Subcutaneous adipose tissue (tissue), 4 donors: Measurements from ENCODE around the gene CACNA1B. TPM values are rescaled to one million over a fixed set of nuclear protein-coding genes. Genes with fewer than 3 reads are reported as not detected.

Source experiments
- CTCF ChIP-seq: fragments of 450-650 bp; IDR thresholded peaks from one replicate; pipeline ENCODE4 v1.5.1; 2016; ENCODE audit warnings: low read depth, mild to moderate bottlenecking, control low read depth, antibody characterized with exemption, moderate library complexity
- total RNA-seq, 4 donors: library from RNA; depleted of rRNA; stranded (reverse); fragments of >200 nt; gene quantifications; one replicate each; pipeline ENCODE4 v1.1.0, GENCODE V29; 2016

CACNA1B gene
- total RNA-seq, 4 donors from 2014 or later = not detected

- TF ChIP-seq CTCF = no peak
These were observed 39.0 kb downstream of the CACNA1B start for GRCh38 chr9:137916540-137916939.

GRCh38 chr9:137917116-137917515, 39.5 kb downstream of the CACNA1B start:
- no peak for TF ChIP-seq CTCF

- no peak for TF ChIP-seq CTCF
These were observed 40.2 kb downstream of the CACNA1B start for GRCh38 chr9:137917795-137918194.

- no peak for TF ChIP-seq CTCF
These were observed 40.9 kb downstream of the CACNA1B start for GRCh38 chr9:137918331-137919094.

GRCh38 chr9:137919095-137919465, 41.5 kb downstream of the CACNA1B start:
- no peak for TF ChIP-seq CTCF

GRCh38 chr9:137919649-137920141, 42.1 kb downstream of the CACNA1B start:
- TF ChIP-seq CTCF = no peak

- TF ChIP-seq CTCF = no peak
These were observed 43.2 kb downstream of the CACNA1B start for GRCh38 chr9:137920753-137921152.
